Chondrocyte (in vitro differentiated cells): ENCODE data around the gene SSMEM1. TPM values are rescaled to one million over a fixed set of nuclear protein-coding genes. Genes with fewer than 3 reads are reported as not detected.
"Not testable (repeated sequence)": the region's sequence is repeated elsewhere in the genome, so short reads cannot be mapped to it uniquely, and the experiment has no call there.

Source experiments
- DNase-seq: peaks from one replicate; pipeline ENCODE4 v3.0.0; 2021; ENCODE audit warnings: mixed read lengths, low spot score
- H3K27ac Mint-ChIP-seq: one replicate; pipeline ENCODE4 v1.8.0; 2021; ENCODE audit warnings: mild to moderate bottlenecking, moderate library complexity, mixed read lengths; ENCODE audit not compliant: unreplicated experiment
- H3K27me3 Mint-ChIP-seq: 2 replicates; pipeline ENCODE4 v1.8.0; 2021; ENCODE audit warnings: low read depth, mixed read lengths
- H3K36me3 Mint-ChIP-seq: 2 replicates; pipeline ENCODE4 v1.8.0; 2021; ENCODE audit warnings: low read depth, mixed read lengths
- H3K4me1 Mint-ChIP-seq: 2 replicates; pipeline ENCODE4 v1.8.0; 2021; ENCODE audit warnings: low read depth, mild to moderate bottlenecking, mixed read lengths
- H3K4me3 Mint-ChIP-seq: one replicate; pipeline ENCODE4 v1.8.0; 2021; ENCODE audit warnings: mild to moderate bottlenecking, moderate library complexity, mixed read lengths; ENCODE audit not compliant: unreplicated experiment
- H3K9me3 Mint-ChIP-seq: 2 replicates; pipeline ENCODE4 v1.8.0; 2021; ENCODE audit warnings: low read depth, mixed read lengths
- CTCF ChIP-seq: fragments of 200-600 bp; sonication (generic); IDR thresholded peaks from 2 replicates; pipeline ENCODE4 v1.5.0; 2021; ENCODE audit warnings: antibody characterized with exemption, mild to moderate bottlenecking, moderate library complexity
- total RNA-seq: library from RNA; stranded (reverse); gene quantifications from 3 replicates; pipeline ENCODE4 v1.2.1, GENCODE V29; 2021

Gene SSMEM1
- total RNA-seq, 1 donor from 2014 or later: not detected

DNA sequence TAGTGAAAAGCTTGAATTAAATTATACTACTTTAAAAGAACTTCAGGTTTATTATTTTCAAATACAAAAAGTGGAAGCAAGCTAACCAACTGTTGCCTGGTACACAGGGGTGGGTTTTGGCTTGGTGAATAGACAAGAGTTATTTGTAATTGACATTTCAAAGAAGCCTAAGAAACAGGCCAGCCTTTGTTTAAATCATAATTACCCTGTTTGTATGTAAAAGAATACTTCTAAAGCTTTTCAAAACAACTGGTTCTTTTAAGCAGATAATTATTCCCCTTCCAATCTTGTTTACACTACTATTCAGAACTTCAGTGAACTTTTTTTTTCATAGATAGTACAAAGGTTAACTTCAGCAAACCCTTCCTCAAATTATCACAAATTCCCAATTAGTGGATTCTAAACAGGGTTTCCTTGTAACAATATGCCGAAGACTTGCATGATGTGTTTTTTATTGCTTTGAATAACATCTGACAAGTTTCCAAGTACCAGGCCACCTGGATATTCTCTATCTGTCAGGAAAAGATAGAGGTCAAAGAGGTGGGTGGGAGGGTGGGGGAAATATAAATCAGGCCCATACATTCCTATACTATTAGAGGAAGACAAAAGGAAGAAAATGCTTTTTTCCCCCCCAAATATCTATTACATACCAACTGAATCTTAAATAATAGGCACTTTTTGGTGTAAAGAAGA lies 20.4 kb downstream of the SSMEM1 start:
- Mint-ChIP-seq H3K4me3 (no peak overlapping the region), H3K27ac (no peak overlapping the region)

GRCh38 chr7:130228840-130229502 lies 21.3 kb downstream of the SSMEM1 start:
- Mint-ChIP-seq H3K36me3 (no peaks in the 10 kb centered on the region), H3K9me3 (peaks cover 3% of the 10 kb centered on the region), H3K4me1 (peaks cover 10% of the 10 kb centered on the region), H3K27ac (no peak overlapping the region), H3K27me3 (no peaks in the 10 kb centered on the region), H3K4me3 (no peak overlapping the region)
- no peak for TF ChIP-seq CTCF
- DNase-seq: no peak

More for the DNA sequence above, 20.4 kb downstream of the SSMEM1 start:
- peaks cover 3% of the 10 kb centered on the region for H3K9me3 Mint-ChIP-seq
- no peak for DNase-seq
- H3K36me3 Mint-ChIP-seq: no peaks in the 10 kb centered on the region
- no peak for TF ChIP-seq CTCF
- H3K4me1 Mint-ChIP-seq: peaks cover 10% of the 10 kb centered on the region
- no peaks in the 10 kb centered on the region for H3K27me3 Mint-ChIP-seq

DNA sequence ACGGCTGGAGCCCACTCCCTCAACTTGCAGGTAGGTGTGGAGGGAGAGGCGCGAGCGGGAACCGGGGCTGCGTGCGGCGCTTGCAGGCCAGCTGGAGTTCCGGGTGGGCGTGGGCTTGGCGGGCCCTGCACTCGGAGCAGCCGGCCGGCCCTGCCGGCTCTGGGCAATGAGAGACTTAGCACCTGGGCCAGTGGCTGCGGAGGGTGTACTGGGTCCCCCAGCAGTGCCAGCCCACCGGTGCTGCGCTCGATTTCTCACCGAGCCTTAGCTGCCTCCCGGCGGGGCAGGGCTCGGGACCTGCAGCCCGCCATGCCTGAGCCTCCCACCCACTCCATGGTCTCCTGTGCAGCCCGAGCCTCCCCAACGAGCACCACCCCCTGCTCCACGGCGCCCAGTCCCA lies 22.3 kb downstream of the SSMEM1 start:
- not testable (repeated sequence) for H3K27ac Mint-ChIP-seq, DNase-seq, H3K4me3 Mint-ChIP-seq, H3K27me3 Mint-ChIP-seq, H3K9me3 Mint-ChIP-seq, H3K36me3 Mint-ChIP-seq
- peaks cover 10% of the 10 kb centered on the region for H3K4me1 Mint-ChIP-seq

- Mint-ChIP-seq H3K27ac (no peak overlapping the region), H3K36me3 (no peaks in the 10 kb centered on the region), H3K27me3 (no peaks in the 10 kb centered on the region), H3K4me1 (peaks cover 10% of the 10 kb centered on the region), H3K4me3 (no peak overlapping the region), H3K9me3 (no peaks in the 10 kb centered on the region)
- DNase-seq: no peak
- TF ChIP-seq CTCF: no peak
These were observed 24.1 kb downstream of the SSMEM1 start for GRCh38 chr7:130231792-130232191.

GRCh38 chr7:130232209-130232608 lies 24.5 kb downstream of the SSMEM1 start:
- H3K27ac Mint-ChIP-seq: no peak overlapping the region
- no peak for TF ChIP-seq CTCF
- peaks cover 10% of the 10 kb centered on the region for H3K4me1 Mint-ChIP-seq
- H3K9me3 Mint-ChIP-seq: no peaks in the 10 kb centered on the region
- no peak for DNase-seq
- no peaks in the 10 kb centered on the region for H3K27me3 Mint-ChIP-seq
- no peaks in the 10 kb centered on the region for H3K36me3 Mint-ChIP-seq
- no peak overlapping the region for H3K4me3 Mint-ChIP-seq
